GM19463 (cell line): ENCODE data around the gene TIA1.
"Not testable (repeated sequence)": the region's sequence is repeated elsewhere in the genome, so short reads cannot be mapped to it uniquely, and the experiment has no call there.

Experiments used
- ATAC-seq: cut with Tn5 transposase; IDR thresholded peaks from one replicate; pipeline ENCODE4 v1.9.1; 2021; ENCODE audit warnings: mild to moderate bottlenecking, moderate library complexity; ENCODE audit not compliant: unreplicated experiment

Gene TIA1, protein sequence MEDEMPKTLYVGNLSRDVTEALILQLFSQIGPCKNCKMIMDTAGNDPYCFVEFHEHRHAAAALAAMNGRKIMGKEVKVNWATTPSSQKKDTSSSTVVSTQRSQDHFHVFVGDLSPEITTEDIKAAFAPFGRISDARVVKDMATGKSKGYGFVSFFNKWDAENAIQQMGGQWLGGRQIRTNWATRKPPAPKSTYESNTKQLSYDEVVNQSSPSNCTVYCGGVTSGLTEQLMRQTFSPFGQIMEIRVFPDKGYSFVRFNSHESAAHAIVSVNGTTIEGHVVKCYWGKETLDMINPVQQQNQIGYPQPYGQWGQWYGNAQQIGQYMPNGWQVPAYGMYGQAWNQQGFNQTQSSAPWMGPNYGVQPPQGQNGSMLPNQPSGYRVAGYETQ

DNA sequence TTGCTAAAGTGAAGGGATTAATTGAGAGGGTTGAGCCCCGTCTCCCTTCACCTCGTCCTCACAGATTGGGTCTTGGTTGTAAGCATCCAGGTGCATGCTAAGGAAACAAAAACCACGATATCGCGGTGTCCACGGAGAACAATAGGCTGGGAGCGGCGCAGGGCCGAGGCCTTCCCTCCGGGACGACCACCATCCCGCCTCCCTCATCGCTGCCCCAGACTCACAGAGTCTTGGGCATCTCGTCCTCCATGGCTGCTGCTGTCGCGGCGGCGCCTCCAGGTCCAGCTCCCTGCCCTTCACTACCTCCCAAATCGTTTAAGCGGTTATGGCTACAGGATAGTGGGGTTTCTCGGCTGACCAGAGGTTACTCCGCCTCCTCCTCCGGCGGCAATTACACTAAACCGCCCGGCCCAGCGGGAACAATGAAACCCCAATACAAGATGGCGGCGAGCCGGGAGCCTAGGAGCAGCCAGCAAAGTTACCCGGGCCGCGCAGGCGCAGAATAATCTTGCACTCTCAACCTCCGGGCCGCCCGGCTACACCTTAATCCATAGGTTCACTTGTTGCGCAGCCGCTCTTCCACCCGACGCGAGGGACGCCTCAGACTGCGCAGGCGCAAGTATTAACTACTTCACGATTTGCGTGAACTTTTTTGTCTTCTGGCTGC, at the start of gene TIA1:
Gene TIA1, minus strand, starts transcription at position 448 of the 667 bp plus-strand sequence. Its CDS starts 198 bp downstream, at position 250.
- ATAC-seq = peak; percentile 96

DNA sequence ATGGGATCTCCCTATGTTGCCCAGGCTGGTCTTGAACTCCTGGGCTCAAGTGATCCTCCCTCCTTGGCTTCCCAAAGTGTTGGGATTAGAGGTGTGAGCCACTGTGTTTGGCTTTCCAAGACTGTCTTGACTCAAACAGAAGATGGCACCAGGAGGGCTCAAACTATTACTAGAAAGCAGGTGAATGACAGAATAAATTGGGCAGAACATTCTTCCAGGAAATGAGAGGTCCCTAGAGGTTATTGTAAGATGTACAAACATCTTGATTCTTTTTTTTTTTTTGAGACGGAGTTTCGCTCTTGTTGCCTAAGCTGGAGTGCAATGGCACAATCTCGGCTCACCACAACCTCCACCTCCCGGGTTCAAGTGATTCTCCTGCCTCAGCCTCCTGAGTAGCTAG, 49.4 kb upstream of the TIA1 start:
- ATAC-seq = not testable (repeated sequence)

GRCh38 chr2:70283500-70284191, 35.2 kb upstream of the TIA1 start:
- no peak for ATAC-seq

- no peak for ATAC-seq
Measured at GRCh38 chr2:70282439-70282838, 34.0 kb upstream of the TIA1 start.

DNA sequence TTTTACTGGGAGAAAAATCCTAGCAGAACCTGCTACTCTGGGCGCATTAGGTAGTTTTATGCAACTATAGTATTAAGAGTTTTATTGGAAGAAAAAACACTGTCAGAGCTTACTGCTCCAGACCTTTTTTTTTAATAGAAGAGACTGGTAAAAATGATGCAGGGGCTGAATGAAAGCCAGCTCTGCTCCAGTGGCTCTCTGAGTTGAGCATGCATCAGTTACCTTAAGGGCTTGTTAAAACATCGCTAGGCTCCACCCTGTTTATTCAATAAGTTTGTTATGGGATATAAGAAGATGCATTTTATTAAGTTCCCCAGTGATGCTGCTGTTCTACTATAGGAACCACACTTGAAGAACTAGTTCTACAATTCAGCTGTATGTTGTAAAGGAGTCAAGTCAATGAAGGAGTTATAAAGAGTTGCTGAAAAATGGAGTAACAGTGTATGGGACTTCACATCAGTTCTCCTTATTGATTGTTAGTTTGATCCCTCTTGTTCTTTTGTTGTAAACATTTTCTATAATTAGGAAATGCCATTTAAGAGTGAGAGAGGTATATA, 31.9 kb upstream of the TIA1 start:
- no peak for ATAC-seq

GRCh38 chr2:70270323-70270722, 21.9 kb upstream of the TIA1 start:
- ATAC-seq = no peak

DNA sequence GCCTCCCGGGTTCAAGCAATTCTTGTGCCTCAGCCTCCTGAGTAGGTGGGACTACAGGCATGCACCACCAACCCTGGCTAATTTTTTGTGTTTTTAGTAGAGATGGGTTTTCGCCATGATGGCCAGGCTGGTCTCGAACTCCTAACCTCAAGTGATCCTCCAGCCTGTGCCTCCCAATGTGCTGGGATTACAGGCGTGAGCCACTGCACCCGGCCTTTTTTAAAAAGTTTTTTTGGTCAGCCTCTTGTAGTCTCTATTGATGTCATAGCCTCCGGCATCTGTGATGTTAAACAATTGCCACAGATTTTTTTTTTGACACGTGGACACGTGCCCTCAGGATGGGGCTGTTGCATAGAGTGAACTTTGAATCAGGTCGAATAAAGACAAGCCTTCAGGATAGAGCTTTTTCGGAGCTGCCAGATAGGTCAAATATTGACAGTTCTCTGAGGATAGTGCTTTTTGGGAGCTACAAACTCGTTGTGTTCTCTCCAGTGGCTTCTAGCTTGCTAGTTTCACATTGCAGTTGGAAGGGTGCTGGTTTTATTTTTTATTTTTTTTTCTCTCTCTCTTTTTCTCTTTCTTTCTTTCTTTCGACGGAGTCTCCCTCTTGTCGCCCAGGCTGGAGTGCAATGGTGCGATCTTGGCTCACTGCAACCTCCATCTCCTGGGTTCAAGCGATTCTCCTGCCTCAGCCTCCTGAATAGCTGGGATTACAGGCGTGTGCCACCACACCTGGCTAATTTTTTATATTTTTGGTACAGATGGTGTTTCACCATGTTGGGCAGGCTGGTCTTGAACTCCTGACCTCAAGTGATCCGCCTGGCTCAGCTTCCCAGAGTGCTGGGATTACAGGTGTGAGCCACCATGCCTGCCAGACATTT, 21.2 kb upstream of the TIA1 start:
- not testable (repeated sequence) for ATAC-seq

DNA sequence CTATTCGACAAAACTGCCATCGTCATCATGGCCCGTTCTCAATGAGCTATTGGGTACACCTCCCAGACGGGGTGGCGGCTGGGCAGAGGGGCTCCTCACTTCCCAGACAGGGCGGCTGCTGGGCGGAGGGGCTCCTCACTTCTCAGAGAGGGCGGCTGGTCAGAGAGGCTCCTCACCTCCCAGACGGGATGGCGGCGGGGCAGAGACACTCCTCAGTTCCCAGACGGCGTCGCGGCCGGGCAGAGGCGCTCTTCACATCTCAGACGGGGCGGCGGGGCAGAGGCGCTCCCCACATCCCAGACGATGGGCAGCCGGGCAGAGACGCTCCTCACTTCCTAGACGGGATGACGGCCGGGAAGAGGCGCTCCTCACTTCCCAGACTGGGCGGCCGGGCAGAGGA, 18.5 kb upstream of the TIA1 start:
- not testable (repeated sequence) for ATAC-seq

DNA sequence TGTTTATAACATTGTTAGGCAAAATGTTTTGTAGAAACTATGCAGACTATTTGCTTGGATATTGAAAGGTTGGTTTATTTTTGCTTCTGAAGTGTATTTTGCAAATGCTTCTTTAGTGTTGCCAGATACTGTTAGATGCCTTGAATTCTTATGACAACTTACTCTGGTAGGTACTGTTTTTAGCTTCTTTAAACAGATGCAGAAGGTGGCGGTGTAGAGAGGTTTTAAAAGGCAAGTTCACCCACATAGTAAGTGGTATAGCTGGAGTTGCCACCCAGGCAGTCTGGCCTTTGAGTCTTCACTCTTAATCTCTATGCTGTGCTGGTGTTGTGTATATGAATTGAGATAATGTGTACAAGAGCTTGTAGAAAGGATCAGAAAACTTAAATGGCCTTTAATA, 13.1 kb upstream of the TIA1 start:
- ATAC-seq = no peak

DNA sequence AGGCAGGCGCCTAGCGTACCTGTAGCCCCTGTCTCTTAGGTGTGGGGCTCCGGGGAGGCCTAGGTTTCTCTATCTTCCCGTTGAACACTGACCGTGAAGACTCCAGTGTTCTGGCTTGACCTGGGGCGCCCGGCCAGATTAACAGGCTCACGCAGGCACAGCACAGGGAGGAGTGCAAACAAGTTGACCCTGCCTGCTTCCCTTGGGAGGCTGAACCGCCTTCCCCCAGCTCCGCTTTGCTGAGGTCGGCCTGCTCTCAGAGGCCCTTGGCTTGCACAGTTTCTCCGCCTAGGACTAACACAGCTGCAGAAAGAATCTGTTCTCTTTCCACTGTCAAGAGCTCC, 10.1 kb upstream of the TIA1 start:
- ATAC-seq = peak; percentile 8

DNA sequence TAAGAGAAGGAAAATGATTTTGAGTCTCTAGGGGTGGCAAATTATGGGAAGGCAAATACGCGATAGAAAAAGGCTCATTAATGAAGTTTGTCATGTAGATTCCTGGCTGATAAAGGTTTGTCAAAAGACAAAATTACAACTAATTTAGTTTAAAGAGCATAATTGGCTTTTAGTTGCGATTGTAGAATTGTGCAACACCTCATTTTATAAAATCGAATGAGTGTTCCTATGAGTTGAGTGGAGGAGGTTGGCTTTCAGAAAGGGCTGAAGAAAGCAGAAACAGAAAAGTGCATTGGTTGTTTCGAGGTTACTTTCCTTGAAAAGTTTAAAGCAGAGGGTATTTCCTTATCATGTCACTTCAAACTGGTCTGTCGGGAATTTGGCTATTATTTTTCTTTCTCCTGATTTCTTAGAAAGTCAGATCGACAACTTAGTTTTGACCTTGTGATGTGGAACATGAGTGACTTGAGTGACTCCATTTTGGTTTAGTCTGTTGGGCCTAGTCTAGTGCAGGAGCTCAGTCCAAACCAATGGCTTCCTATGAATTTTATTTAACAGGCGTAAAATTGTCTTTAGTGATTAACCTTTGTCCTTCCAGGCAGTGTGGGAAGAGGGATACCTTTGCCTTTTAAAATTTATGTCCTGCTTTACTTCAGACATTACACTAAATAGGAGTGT, 7.3 kb upstream of the TIA1 start:
- ATAC-seq = no peak

DNA sequence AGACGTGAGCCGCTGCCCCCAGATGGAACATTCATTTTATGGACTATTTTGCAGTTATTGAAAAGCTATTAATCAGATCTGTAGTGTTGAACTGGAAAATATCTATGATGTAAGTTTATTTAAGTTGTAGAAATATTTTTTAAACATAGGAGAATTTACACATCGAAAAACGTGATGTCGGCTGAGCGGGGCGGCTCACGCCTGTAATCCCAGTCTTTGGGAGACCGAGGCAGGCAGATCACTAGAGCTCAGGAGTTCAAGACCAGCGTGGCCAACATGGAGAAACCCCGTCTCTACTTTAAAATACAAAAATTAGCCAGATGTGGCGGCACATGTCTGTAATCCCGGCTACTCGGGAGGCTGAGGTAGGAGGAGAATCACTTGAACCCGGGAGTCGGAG, 2.0 kb upstream of the TIA1 start:
- ATAC-seq = no peak

- no peak for ATAC-seq
Measured at GRCh38 chr2:70247364-70248180, 856 bp downstream of the TIA1 start.

DNA sequence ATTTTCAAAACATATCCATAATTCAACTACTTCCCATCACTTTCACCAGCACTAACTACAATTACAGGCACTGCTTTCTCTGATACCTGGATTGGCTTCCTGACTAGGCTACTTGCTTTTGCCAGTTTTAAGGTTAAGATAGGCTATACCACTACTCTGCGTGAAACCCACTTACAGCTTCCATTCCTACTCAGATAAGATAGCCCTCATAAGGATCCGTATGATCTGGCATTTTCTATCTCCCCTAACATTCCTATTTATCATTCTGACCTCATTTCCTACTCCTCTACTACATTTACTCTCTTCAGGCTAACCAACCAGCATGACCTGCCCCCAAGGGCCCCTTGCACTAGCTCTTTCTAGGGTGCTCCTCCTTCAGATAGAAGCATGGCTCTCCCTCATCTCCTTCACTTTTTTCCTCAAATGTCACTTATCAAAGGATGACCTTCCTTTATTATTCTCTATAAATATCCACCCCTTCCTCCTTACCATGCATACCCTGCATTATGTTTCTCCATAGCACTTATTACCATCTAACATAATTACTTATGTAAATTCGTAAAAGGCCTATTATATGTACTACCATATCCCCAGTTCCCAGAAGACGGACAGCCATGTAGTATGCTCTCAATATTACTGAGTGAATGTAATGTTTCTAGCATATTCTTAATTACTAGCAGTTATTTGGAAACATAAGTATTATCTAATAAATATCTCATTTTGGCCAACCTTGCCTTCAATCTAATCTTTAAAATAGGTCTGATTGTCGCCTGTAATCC, 4.4 kb downstream of the TIA1 start:
- ATAC-seq = no peak

- ATAC-seq = no peak
Measured at GRCh38 chr2:70242552-70242951, 5.9 kb downstream of the TIA1 start.

DNA sequence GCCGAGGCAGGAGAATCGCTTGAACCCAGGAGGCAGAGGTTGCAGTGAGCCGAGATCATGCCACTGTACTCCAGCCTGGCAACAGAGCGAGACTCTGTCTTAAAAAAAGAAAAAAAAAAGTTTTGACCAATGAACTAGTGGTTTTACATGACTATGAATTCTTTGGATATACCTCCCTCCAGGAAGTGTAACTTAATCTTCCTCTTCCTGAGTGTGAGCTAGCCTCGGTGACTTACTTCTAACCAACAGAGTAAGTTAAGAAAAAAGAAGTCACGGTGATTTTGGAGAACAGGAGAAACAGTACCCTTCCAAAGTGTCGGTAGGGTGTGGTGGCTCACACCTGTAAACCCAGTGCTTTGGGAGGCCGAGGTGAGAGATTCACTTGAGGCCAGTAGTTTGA, 7.1 kb downstream of the TIA1 start:
- no peak for ATAC-seq

GRCh38 chr2:70240599-70240998, 7.8 kb downstream of the TIA1 start:
- no peak for ATAC-seq

DNA sequence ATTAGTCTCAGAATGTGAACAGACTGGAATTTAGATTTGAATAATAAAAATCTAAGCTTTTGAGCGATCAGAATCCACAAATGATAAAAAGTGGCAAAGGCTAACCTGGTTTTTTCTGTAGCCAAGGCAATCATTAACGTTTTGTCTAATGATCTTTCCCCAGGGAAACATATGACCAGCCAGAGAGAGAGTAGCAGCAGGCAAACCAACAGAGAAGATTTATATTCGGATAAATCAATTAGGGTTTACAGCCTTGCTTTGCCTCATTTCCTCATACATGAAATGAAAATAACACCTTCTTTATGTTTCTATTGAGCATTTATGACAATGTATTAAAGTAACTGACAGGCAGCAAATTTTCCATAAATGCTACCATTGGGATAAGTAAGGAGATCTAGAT, 14.5 kb downstream of the TIA1 start:
- ATAC-seq = no peak

GRCh38 chr2:70226781-70227180, 21.6 kb downstream of the TIA1 start:
- ATAC-seq = no peak
